KBM-7 (cell line): ENCODE data around the gene GATAD2A.

ENCODE experiments used
- DNase-seq: peaks from one replicate; pipeline ENCODE4 v3.0.0-alpha.2; 2015
- in situ Hi-C: fragments of 300-500 bp; cut with MboI; formaldehyde crosslinking; loops from 2 replicates; pipeline ENCODE4 v1.14.3; 2020; ENCODE audit warnings: low sequenced_read_pairs, low pct_unique_long_range_greater_than_20kb, mixed read lengths

GATAD2A gene

GRCh38 chr19:19482809-19483596 lies 77.5 kb downstream of the GATAD2A start:
- no peak for DNase-seq
- in situ Hi-C loops = no loop called here

- in situ Hi-C loops = no loop called here
- DNase-seq = no peak
Observed at GRCh38 chr19:19485161-19485997, 79.9 kb downstream of the GATAD2A start.

DNA sequence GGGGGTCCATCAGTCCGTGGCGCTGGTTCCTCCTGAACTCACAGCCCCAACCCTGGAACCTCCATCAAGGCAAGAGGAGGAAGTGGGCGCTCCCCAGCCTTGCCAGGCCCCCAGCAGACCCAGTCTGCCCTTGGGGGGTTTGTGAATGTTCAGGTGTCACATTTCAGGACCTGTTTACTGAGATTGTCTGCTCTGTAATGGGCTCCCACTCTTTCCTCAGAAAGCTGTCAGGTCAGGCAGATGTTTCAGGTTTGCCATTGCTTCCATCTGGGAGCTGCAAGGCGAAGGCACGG lies 80.5 kb downstream of the GATAD2A start:
- DNase-seq = no peak
- in situ Hi-C loops = no loop called here

DNA sequence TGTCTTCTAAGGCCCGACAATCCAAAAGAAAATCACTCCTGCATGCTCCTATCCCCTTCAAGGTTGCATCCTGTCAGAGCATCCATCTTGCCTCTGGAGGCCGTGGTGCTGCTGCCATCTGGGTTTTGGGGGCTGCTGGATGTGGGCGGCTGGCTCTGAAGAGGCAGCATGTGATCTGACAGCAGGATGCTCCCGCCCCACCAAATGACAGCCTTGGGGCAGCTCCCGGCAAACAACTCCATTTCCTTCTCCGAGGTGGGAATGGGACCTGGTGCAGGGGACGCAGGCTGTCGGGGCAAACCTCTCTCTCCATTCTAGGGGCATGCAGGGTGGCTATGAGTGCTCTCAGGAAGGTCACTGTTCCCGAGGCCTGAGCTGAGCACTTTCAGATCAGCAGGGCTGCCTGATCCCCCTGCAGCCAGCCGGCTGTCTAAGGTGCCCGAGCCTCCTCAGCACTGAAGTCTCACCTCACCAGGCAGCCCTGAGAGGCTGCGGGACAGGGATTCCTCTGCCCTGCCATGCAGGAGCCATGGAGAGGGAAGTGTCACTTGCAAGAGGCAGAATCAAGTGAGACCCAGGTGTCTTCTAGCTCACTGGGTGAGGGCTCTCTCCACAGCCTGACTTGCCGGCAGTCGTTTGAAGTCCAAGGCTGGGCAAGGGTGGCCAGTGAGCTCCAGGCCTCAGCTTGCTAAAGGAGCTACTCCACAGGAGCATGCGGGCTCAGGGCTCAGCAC lies 81.0 kb downstream of the GATAD2A start:
- no peak for DNase-seq
- in situ Hi-C loops = no loop called here

- in situ Hi-C loops = no loop called here
- no peak for DNase-seq
Observed at GRCh38 chr19:19487077-19487949, 81.8 kb downstream of the GATAD2A start.

- in situ Hi-C loops = no loop called here
- DNase-seq = no peak
Observed at GRCh38 chr19:19487950-19488874, 82.7 kb downstream of the GATAD2A start.

DNA sequence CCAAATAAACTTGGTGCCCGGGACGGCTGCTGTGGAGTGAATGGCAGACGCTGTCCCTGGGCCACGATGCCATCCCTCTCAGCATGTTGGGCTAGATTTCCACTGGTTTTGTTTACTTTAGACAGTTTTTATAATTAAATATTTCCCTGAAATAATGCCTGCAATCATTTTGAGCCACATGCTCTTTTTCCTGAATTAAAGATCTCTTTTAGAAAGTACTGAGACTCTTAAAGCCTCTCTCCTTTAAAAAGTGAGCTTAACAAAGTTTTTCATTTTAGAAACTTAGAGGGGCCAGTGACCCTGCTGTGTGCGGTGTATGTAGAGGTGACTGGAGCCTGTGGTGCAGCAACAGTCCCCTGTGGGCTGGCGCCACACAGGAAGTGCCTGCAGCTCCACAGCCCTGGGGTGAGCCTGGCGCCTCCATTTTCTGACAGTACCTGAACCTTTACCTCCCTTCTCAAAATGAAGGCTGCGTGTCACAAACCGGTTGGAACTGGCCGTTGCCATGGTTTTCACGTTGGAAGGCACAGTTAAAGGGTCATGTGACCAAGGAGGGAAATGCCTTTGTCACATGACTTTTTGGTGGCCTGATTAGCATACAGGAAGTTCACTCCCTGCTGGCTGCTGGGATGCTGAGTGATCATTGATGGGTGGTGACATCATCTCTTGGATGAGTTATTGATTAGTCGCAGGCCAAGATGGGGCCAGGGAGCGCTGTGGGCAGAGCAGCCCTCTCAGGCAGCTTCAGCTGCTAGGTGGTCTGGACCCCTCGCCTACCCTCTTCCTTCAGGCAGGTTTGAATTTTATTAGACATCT lies 83.6 kb downstream of the GATAD2A start:
- in situ Hi-C loops = no loop called here
- peak; percentile 95 for DNase-seq

GRCh38 chr19:19489804-19490204 lies 84.3 kb downstream of the GATAD2A start:
- no peak for DNase-seq
- in situ Hi-C loops = no loop called here

- DNase-seq = peak; percentile 89
- in situ Hi-C loops = no loop called here
Observed at GRCh38 chr19:19490214-19490968, 84.9 kb downstream of the GATAD2A start.

DNA sequence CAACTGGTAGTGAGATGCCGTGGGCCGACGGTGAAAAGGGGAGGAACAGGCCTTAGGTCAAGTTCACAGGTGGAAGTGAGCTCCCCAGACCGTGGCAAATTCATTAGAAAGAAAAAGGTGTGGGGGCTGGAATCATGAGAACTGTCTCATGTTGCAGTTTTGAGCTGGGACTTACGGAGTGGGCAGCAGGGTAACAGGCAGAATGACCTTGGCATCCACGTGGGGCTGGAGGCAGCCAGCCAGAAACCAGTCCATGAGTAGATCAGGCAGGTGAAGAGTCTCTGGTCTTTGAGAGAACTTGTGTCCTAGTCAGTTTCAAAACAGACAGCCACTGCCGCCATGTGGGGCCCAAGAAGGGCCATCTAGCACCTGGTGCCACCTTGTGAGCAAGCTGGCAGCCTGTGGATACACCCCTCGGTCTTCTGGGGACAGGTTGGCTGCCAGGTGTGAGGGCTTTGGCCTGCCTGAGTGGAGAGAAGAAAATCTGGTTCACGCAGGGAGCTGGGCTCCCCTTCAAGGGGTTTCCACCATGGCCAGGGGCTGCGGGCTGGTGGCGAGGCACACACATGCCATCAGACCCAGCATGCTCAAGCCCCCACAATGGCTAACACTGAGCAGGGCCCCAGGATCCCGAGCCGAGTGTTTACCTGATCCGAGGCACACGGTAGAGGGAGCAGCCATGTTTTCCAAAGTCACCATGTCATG lies 86.0 kb downstream of the GATAD2A start:
- in situ Hi-C loops = no loop called here
- DNase-seq = no peak

DNA sequence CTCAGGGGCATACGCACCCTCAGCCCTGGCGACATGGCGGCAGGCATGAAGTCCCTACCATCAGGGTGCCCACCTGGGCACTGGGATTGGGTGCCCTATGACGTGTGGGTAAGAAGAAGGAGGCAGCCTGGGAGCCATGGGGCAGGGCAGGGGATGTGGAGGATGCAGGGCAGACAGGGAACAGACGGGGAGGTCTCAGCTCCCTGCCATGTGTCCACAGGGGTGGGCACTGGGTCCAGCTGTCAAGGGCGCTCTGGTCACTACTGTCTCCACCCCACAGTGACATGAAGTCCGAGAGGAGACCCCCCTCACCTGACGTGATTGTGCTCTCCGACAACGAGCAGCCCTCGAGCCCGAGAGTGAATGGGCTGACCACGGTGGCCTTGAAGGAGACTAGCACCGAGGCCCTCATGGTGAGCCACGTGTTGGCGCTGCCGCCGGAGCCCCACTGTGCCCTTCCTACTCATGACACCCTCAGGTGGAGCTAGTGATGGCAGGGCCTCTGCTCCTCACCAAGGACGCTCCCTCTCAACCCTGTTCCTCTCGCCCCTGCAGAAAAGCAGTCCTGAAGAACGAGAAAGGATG lies 86.6 kb downstream of the GATAD2A start:
- in situ Hi-C loops = no loop called here

GRCh38 chr19:19493841-19494546 lies 88.5 kb downstream of the GATAD2A start:
- in situ Hi-C loops = no loop called here

More for the DNA sequence above, 86.6 kb downstream of the GATAD2A start:
- no peak for DNase-seq

GRCh38 chr19:19495614-19496603 lies 90.4 kb downstream of the GATAD2A start:
- no peak for DNase-seq

More at GRCh38 chr19:19493841-19494546, 88.5 kb downstream of the GATAD2A start:
- no peak for DNase-seq

More at GRCh38 chr19:19495614-19496603, 90.4 kb downstream of the GATAD2A start:
- in situ Hi-C loops = no loop called here
